ENCODE results near the gene SLC29A3. TPM values are rescaled to one million over a fixed set of nuclear protein-coding genes. Genes with fewer than 3 reads are reported as not detected.
A peak's percentile ranks its signal among the peaks of the same experiment; 100 is the strongest.

The SLC29A3 gene
- total RNA-seq, 2 donors from 2014 or later, result 2.5 to 3.6 TPM

- no peak for DNase-seq
- ATAC-seq, result no peak
- intact Hi-C loops (cut with DNase I), result no loop called here
Observed at GRCh38 chr10:71334221-71334791, 15.2 kb downstream of the SLC29A3 start.

GRCh38 chr10:71335173-71335708, 16.2 kb downstream of the SLC29A3 start:
- DNase-seq (no peak), ATAC-seq (no peak)
- intact Hi-C loops (cut with DNase I), result no loop called here

GRCh38 chr10:71336632-71337031, 17.6 kb downstream of the SLC29A3 start:
- ATAC-seq (no peak), DNase-seq (no peak)
- intact Hi-C loops (cut with DNase I), result no loop called here

GRCh38 chr10:71337219-71337701, 18.2 kb downstream of the SLC29A3 start:
- DNase-seq (no peak), ATAC-seq (no peak)
- intact Hi-C loops (cut with DNase I), result no loop called here

- ATAC-seq, result no peak
- intact Hi-C loops (cut with DNase I), result no loop called here
- no peak for DNase-seq
Observed at GRCh38 chr10:71338728-71339495, 19.9 kb downstream of the SLC29A3 start.

GRCh38 chr10:71339796-71340589, 20.9 kb downstream of the SLC29A3 start:
- ATAC-seq (no peak), DNase-seq (no peak)
- intact Hi-C loops (cut with DNase I), result no loop called here

- no peak for DNase-seq
- intact Hi-C loops (cut with DNase I), result no loop called here
- ATAC-seq, result no peak
Observed at GRCh38 chr10:71342573-71343391, 23.7 kb downstream of the SLC29A3 start.

- peak in 1 of 2 donors; percentile 47 for ATAC-seq
Observed at GRCh38 chr10:71343392-71343773, 24.3 kb downstream of the SLC29A3 start.

GRCh38 chr10:71344154-71344925, 25.3 kb downstream of the SLC29A3 start:
- intact Hi-C loops (cut with DNase I), result no loop called here
- ATAC-seq, result no peak
- no peak for DNase-seq

More at GRCh38 chr10:71343392-71343773, 24.3 kb downstream of the SLC29A3 start:
- intact Hi-C loops (cut with DNase I), result no loop called here
- no peak for DNase-seq

GRCh38 chr10:71344993-71345480, 26.0 kb downstream of the SLC29A3 start:
- DNase-seq, result no peak
- intact Hi-C loops (cut with DNase I), result no loop called here
- ATAC-seq, result no peak

GRCh38 chr10:71345694-71346093, 26.6 kb downstream of the SLC29A3 start:
- intact Hi-C loops (cut with DNase I), result no loop called here
- ATAC-seq (no peak), DNase-seq (no peak)

- DNase-seq (no peak), ATAC-seq (no peak)
- intact Hi-C loops (cut with DNase I), result no loop called here
Observed at GRCh38 chr10:71346731-71347130, 27.7 kb downstream of the SLC29A3 start.

GRCh38 chr10:71347587-71348395, 28.7 kb downstream of the SLC29A3 start:
- DNase-seq (no peak), ATAC-seq (no peak)
- intact Hi-C loops (cut with DNase I), result no loop called here

- intact Hi-C loops (cut with DNase I), result no loop called here
- no peak for DNase-seq
- ATAC-seq, result no peak
Observed at GRCh38 chr10:71348850-71349249, 29.8 kb downstream of the SLC29A3 start.

- intact Hi-C loops (cut with DNase I), result no loop called here
- DNase-seq (no peak), ATAC-seq (no peak)
Observed at GRCh38 chr10:71349406-71349805, 30.3 kb downstream of the SLC29A3 start.

GRCh38 chr10:71351087-71351486, 32.0 kb downstream of the SLC29A3 start:
- intact Hi-C loops (cut with DNase I), result no loop called here
- ATAC-seq (no peak), DNase-seq (no peak)

- DNase-seq (peak; percentile 51), ATAC-seq (peak in 1 of 2 donors; percentile 41)
- intact Hi-C loops (cut with DNase I), result no loop called here
Observed at GRCh38 chr10:71351628-71352319, 32.7 kb downstream of the SLC29A3 start.

Data from left cardiac atrium (tissue), 4 donors.